22Rv1 (cell line): Measurements from ENCODE around the gene CHAC1.

Experiments
- ZFX ChIP-seq: fragments of 450-650 bp; IDR thresholded peaks from 2 replicates; pipeline ENCODE4 v1.6.1; 2017; ENCODE audit warnings: antibody characterized with exemption, borderline replicate concordance
- TF ChIP-seq, protein P1 (sequence below): fragments of 450-650 bp; IDR thresholded peaks from 2 replicates; pipeline ENCODE4 v1.5.1; 2017; ENCODE audit warnings: mild to moderate bottlenecking

- TF ChIP-seq, protein P1, sequence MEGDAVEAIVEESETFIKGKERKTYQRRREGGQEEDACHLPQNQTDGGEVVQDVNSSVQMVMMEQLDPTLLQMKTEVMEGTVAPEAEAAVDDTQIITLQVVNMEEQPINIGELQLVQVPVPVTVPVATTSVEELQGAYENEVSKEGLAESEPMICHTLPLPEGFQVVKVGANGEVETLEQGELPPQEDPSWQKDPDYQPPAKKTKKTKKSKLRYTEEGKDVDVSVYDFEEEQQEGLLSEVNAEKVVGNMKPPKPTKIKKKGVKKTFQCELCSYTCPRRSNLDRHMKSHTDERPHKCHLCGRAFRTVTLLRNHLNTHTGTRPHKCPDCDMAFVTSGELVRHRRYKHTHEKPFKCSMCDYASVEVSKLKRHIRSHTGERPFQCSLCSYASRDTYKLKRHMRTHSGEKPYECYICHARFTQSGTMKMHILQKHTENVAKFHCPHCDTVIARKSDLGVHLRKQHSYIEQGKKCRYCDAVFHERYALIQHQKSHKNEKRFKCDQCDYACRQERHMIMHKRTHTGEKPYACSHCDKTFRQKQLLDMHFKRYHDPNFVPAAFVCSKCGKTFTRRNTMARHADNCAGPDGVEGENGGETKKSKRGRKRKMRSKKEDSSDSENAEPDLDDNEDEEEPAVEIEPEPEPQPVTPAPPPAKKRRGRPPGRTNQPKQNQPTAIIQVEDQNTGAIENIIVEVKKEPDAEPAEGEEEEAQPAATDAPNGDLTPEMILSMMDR: no peak
- no peak for TF ChIP-seq ZFX
Measured at GRCh38 chr15:40922608-40923005, 30.7 kb upstream of the CHAC1 start.
